ENCODE results near the gene RHBDD2. TPM values are rescaled to one million over a fixed set of nuclear protein-coding genes. Genes with fewer than 3 reads are reported as not detected.
A peak's percentile ranks its signal among the peaks of the same experiment; 100 is the strongest.
"Not testable (repeated sequence)": the region's sequence is repeated elsewhere in the genome, so short reads cannot be mapped to it uniquely, and the experiment has no call there.

The RHBDD2 gene
- 100 to 1,000 TPM; 123 to 575 (median 256) TPM for total RNA-seq
- 100 to 1,000 TPM; 187 to 225 (median 224) TPM for polyA plus RNA-seq
- long read RNA-seq, donor 1, transcript RHBDD2-201 (4 exons, 1,802 nt) = major isoform, 243 of 361 reads
- long read RNA-seq, donor 1, transcript RHBDD2-206 (2 exons, 636 nt) = minor isoform, 5 of 361 reads
- long read RNA-seq, donor 1, transcript RHBDD2-202 (5 exons, 1,878 nt) = minor isoform, 8 of 361 reads
- long read RNA-seq, donor 1, transcript RHBDD2-203 (3 exons, 1,274 nt) = minor isoform, 77 of 361 reads
- long read RNA-seq, donor 1, partial matches to known transcripts = 17 of 361 reads
- long read RNA-seq, donor 1, other reads (novel, unspliced or antisense) = 10 of 361 reads
- long read RNA-seq, donor 2, transcript RHBDD2-201 (4 exons, 1,802 nt) = major isoform, 186 of 296 reads
- long read RNA-seq, donor 2, transcript RHBDD2-202 (5 exons, 1,878 nt) = minor isoform, 8 of 296 reads
- long read RNA-seq, donor 2, transcript RHBDD2-206 (2 exons, 636 nt) = minor isoform, 7 of 296 reads
- long read RNA-seq, donor 2, transcript RHBDD2-203 (3 exons, 1,274 nt) = minor isoform, 67 of 296 reads
- long read RNA-seq, donor 2, partial matches to known transcripts = 28 of 296 reads
- long read RNA-seq, donor 2, other reads (novel, unspliced or antisense) = 0 of 296 reads
- long read RNA-seq, donor 3, transcript RHBDD2-202 (5 exons, 1,878 nt) = minor isoform, 6 of 269 reads
- long read RNA-seq, donor 3, transcript RHBDD2-206 (2 exons, 636 nt) = minor isoform, 8 of 269 reads
- long read RNA-seq, donor 3, transcript RHBDD2-203 (3 exons, 1,274 nt) = minor isoform, 34 of 269 reads
- long read RNA-seq, donor 3, transcript RHBDD2-201 (4 exons, 1,802 nt) = major isoform, 191 of 269 reads
- long read RNA-seq, donor 3, partial matches to known transcripts = 30 of 269 reads
- long read RNA-seq, donor 3, other reads (novel, unspliced or antisense) = 0 of 269 reads
- long read RNA-seq, donor 4, transcript RHBDD2-201 (4 exons, 1,802 nt) = major isoform, 182 of 219 reads
- long read RNA-seq, donor 4, transcript RHBDD2-202 (5 exons, 1,878 nt) = minor isoform, 19 of 219 reads
- long read RNA-seq, donor 4, partial matches to known transcripts = 7 of 219 reads
- long read RNA-seq, donor 4, other reads (novel, unspliced or antisense) = 3 of 219 reads
- long read RNA-seq, donor 5, transcript RHBDD2-201 (4 exons, 1,802 nt) = major isoform, 663 of 827 reads
- long read RNA-seq, donor 5, transcript RHBDD2-202 (5 exons, 1,878 nt) = minor isoform, 116 of 827 reads
- long read RNA-seq, donor 5, partial matches to known transcripts = 6 of 827 reads
- long read RNA-seq, donor 5, other reads (novel, unspliced or antisense) = 36 of 827 reads
- long read RNA-seq, donor 6, transcript RHBDD2-202 (5 exons, 1,878 nt) = minor isoform, 10 of 141 reads
- long read RNA-seq, donor 6, transcript RHBDD2-201 (4 exons, 1,802 nt) = major isoform, 116 of 141 reads
- long read RNA-seq, donor 6, partial matches to known transcripts = 8 of 141 reads
- long read RNA-seq, donor 6, other reads (novel, unspliced or antisense) = 5 of 141 reads
- long read RNA-seq, donor 7, transcript RHBDD2-206 (2 exons, 636 nt) = minor isoform, 5 of 219 reads
- long read RNA-seq, donor 7, transcript RHBDD2-201 (4 exons, 1,802 nt) = major isoform, 136 of 219 reads
- long read RNA-seq, donor 7, transcript RHBDD2-203 (3 exons, 1,274 nt) = minor isoform, 66 of 219 reads
- long read RNA-seq, donor 7, partial matches to known transcripts = 10 of 219 reads
- long read RNA-seq, donor 7, other reads (novel, unspliced or antisense) = 0 of 219 reads
- long read RNA-seq, donor 8, transcript RHBDD2-203 (3 exons, 1,274 nt) = minor isoform, 200 of 625 reads
- long read RNA-seq, donor 8, transcript RHBDD2-206 (2 exons, 636 nt) = minor isoform, 14 of 625 reads
- long read RNA-seq, donor 8, transcript RHBDD2-201 (4 exons, 1,802 nt) = major isoform, 288 of 625 reads
- long read RNA-seq, donor 8, transcript RHBDD2-202 (5 exons, 1,878 nt) = minor isoform, 11 of 625 reads
- long read RNA-seq, donor 8, partial matches to known transcripts = 105 of 625 reads
- long read RNA-seq, donor 8, other reads (novel, unspliced or antisense) = 6 of 625 reads
- long read RNA-seq, donor 9, transcript RHBDD2-203 (3 exons, 1,274 nt) = minor isoform, 18 of 221 reads
- long read RNA-seq, donor 9, transcript RHBDD2-206 (2 exons, 636 nt) = minor isoform, 8 of 221 reads
- long read RNA-seq, donor 9, transcript RHBDD2-201 (4 exons, 1,802 nt) = major isoform, 131 of 221 reads
- long read RNA-seq, donor 9, transcript RHBDD2-202 (5 exons, 1,878 nt) = minor isoform, 6 of 221 reads
- long read RNA-seq, donor 9, partial matches to known transcripts = 57 of 221 reads
- long read RNA-seq, donor 9, other reads (novel, unspliced or antisense) = 0 of 221 reads
- long read RNA-seq, donor 10, transcript RHBDD2-202 (5 exons, 1,878 nt) = minor isoform, 5 of 255 reads
- long read RNA-seq, donor 10, transcript RHBDD2-201 (4 exons, 1,802 nt) = minor isoform, 115 of 255 reads
- long read RNA-seq, donor 10, transcript RHBDD2-206 (2 exons, 636 nt) = minor isoform, 5 of 255 reads
- long read RNA-seq, donor 10, transcript RHBDD2-203 (3 exons, 1,274 nt) = major isoform, 119 of 255 reads
- long read RNA-seq, donor 10, partial matches to known transcripts = 11 of 255 reads
- long read RNA-seq, donor 10, other reads (novel, unspliced or antisense) = 0 of 255 reads

DNA sequence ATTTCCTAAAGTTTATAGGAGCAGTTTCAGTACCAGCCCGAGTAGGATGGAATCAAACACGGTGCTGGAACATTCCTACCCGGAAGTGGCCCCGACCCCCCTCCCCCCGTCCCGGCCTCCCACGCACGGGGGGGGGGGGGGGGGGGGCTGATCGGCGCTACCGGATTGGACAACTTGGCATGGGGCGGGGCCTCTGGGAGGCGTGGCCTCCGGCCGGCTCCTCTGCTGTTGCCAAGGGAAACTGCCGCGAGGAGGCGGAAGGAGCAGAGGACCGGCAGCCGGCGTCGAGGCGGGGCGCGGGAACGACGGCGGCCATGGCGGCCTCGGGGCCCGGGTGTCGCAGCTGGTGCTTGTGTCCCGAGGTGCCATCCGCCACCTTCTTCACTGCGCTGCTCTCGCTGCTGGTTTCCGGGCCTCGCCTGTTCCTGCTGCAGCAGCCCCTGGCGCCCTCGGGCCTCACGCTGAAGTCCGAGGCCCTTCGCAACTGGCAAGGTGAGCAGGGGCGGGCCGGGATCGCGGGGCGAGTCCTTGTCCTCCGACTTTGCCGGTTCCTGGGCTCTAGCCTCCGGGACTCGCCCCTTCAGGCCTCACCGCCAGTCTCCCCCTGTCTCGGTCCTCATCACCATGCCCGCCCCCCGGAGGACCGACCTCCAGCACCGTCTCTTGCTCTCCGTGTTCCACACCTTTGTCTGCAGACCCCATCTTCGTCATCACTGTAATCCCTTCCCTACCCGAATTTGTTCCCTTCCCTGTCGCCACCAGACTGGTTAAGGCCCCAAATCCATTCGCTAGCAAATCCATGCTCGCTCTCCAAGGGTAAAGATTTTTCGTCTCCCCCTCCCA is at the start of gene RHBDD2:
TSS of gene RHBDD2 (plus strand) at position 266 of the 843 bp plus-strand sequence. CDS start at position 315, 49 bp downstream.
- H3K27me3 ChIP-seq = no peaks in the 10 kb centered on the region
- peak within 1 kb of the TSS; percentile 81 to 95 (median 86) for H3K27ac ChIP-seq
- H3K4me3 ChIP-seq = peak within 1 kb of the TSS; percentile 27 to 94 (median 87)
- intact Hi-C loops (cut with DNase I) = loop anchor here in 1 of 2 donors (10.0 kb wide), 1 partner anchor 116 kb away; the partner anchor contains the start of gene TMEM120A
- peak in 3 of 6 experiments; percentile 18 to 29 (median 20) for TF ChIP-seq CTCF (IDR thresholded peaks at IDR 0.05)
- TF ChIP-seq POLR2A (IDR thresholded peaks at IDR 0.05) = peak; percentile 97 to 98
- DNase-seq = peak; percentile 96 to 98 (median 97)
- peaks cover 13 to 29% of the 10 kb centered on the region in 2 donors for H3K4me1 ChIP-seq (replicated peaks in 1 of 2)
- H3K36me3 ChIP-seq (replicated peaks in 1 of 2) = peaks cover 0 to 35% of the 10 kb centered on the region in 2 donors
- H3K9me3 ChIP-seq (replicated peaks in 1 of 3) = no peaks in the 10 kb centered on the region
- 0 to 1% (median 1%) methylated on average over 21 to 62 of the region's 65 CpGs for WGBS, 4 donors

- H3K27ac ChIP-seq; H3K4me1 ChIP-seq (replicated peaks in 1 of 2); DNase-seq; H3K4me3 ChIP-seq; H3K36me3 ChIP-seq (replicated peaks in 1 of 2); H3K9me3 ChIP-seq (replicated peaks in 1 of 3); H3K27me3 ChIP-seq; intact Hi-C loops (cut with DNase I): not testable (repeated sequence)
- 74 to 82% (median 79%) methylated on average over 6 of the region's 6 CpGs for WGBS, 4 donors
Observed at GRCh38 chr7:75829656-75830055, 49.2 kb upstream of the RHBDD2 start.

- intact Hi-C loops (cut with DNase I) = no loop called here
Observed at GRCh38 chr7:75830978-75831377, 47.9 kb upstream of the RHBDD2 start.

DNA sequence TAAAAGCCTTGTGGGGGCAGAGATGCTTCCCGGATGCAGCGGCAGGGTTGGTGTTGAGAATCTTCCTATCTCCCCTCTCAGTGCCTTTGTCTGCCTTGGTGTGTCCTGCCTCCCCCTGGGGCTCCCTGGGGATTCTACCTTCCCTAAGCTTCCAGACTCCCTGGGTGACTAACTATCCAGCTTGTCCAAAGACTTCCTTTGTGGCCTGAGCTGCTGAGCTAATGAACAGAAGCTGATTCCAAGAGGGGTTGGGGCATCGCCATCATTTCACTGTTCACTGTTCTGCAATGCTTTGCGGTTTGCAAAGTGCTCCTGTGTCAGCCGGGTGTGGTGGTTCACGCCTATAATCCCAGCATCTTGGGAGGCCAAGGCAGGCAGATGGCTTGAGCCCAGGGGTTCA is 45.2 kb upstream of the RHBDD2 start:
- H3K9me3 ChIP-seq (replicated peaks in 1 of 3); H3K36me3 ChIP-seq (replicated peaks in 1 of 2); intact Hi-C loops (cut with DNase I); DNase-seq; H3K27ac ChIP-seq; H3K4me1 ChIP-seq (replicated peaks in 1 of 2); H3K4me3 ChIP-seq; H3K27me3 ChIP-seq: not testable (repeated sequence)
- whole genome bisulfite sequencing, 4 donors = 87 to 94% (median 90%) methylated on average over 6 of the region's 6 CpGs

More at GRCh38 chr7:75830978-75831377, 47.9 kb upstream of the RHBDD2 start:
- H3K27me3 ChIP-seq = no peaks in the 10 kb centered on the region
- H3K9me3 ChIP-seq (replicated peaks in 1 of 3) = no peaks in the 10 kb centered on the region
- no peak for DNase-seq
- no peak overlapping the region for H3K27ac ChIP-seq
- no peaks in the 10 kb centered on the region for H3K36me3 ChIP-seq (replicated peaks in 1 of 2)
- TF ChIP-seq CTCF (IDR thresholded peaks at IDR 0.05) (no peak), POLR2A (IDR thresholded peaks at IDR 0.05) (no peak)
- H3K4me3 ChIP-seq = no peak overlapping the region
- WGBS, 4 donors = 83 to 97% (median 91%) methylated on average over 3 to 6 of the region's 6 CpGs
- H3K4me1 ChIP-seq (replicated peaks in 1 of 2) = no peaks in the 10 kb centered on the region
